Activated CD8-positive, alpha-beta memory T cell treated with anti-CD3 and anti-CD28 coated beads for 4 hours (primary cell): ENCODE data around the gene ORC6.

ENCODE experiments used
- DNase-seq, 2 donors: peaks; one replicate each; pipeline ENCODE4 v3.0.0-alpha.2; 2020; ENCODE audit warnings: low read depth in 2 of 2

ORC6 gene

GRCh38 chr16:46700048-46700447, 10.6 kb downstream of the ORC6 start:
- DNase-seq = no peak

DNA sequence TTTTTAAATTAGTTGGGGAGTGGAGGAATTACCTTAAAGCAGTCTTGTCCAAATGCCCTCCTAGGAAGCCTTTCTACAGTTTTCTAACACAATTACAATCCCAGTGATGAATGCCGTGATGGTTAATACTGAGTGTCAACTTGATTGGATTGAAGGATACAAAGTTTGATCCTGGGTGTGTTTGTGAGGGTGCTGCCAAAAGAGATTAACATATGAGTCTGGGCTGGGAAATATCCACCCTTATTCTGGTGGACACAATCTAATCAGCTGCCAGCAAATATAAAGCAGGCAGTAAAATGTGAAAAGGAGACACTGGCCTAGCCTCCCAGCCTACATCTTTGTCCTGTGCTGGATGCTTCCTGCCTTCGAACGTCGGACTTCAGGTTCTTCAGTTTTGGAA, 12.2 kb downstream of the ORC6 start:
- DNase-seq = no peak

- DNase-seq = no peak
Observed at GRCh38 chr16:46702030-46702429, 12.6 kb downstream of the ORC6 start.

- no peak for DNase-seq
Observed at GRCh38 chr16:46706642-46707041, 17.2 kb downstream of the ORC6 start.

DNA sequence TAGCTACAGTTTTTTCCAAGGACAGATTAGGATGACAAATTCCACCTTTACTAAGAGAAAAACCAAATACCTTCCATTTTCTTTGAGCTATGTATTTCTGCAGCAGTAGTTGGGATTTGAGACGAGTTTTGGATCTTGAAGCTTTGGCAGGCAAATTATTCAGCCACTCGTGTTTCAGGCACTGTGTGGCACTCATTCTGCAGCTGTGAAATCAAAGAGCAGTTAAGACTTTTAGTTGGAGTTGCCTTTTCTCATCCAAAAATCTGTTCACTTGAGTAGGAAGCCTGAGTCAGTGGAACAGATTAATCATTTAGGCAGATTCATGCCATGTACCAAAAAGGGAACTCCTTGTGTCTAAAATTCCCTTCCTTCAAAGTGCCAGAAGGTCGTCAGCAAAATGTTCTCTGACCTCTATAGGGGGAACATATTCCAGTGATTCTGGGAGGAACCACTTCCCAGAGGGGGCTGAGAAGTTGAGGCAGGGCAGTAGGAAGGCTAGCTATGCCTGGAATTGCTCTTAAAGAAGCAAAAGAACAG, 20.1 kb downstream of the ORC6 start:
- no peak for DNase-seq

- DNase-seq = no peak
Observed at GRCh38 chr16:46711106-46712058, 21.9 kb downstream of the ORC6 start.

DNA sequence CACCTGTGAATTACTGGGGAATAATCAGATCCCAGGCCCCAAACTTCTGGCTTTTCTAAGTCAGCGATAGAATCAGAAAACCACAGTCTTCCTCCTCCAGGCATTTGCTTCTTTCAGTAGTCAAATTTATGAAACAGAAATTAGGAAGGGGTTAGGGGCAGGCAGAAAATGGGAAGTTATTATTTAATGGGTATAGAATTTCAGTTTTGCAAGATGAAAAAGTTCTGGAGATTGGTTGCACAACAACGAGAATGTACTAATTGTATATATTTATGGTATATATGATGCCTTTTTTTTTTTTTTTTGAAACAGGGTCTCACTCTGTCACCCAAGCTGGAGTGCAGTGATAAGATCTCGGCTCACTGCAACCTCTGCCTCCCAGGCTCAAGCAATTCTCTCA, 23.5 kb downstream of the ORC6 start:
- DNase-seq = no peak

DNA sequence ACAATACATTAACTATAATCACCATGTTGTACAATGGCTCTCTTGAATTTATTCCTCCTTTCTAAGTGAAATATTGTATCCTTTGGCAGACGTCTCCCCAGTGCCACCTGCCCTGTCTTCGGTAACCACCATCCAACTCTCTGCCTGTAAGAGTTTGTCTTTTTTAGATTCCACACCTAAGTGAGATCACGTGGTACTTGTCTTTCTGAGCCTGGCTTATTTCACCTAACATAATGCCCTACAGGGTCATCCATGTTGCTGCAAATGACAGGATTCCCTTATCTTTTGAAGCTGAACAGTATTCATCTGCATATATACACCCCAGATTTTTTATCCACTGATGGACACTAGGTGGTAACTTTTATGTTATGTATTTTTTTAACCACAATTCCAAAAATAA, 24.2 kb downstream of the ORC6 start:
- DNase-seq = no peak

- DNase-seq = no peak
Observed at GRCh38 chr16:46714797-46715591, 25.5 kb downstream of the ORC6 start.

- DNase-seq = no peak
Observed at GRCh38 chr16:46715769-46716305, 26.4 kb downstream of the ORC6 start.

DNA sequence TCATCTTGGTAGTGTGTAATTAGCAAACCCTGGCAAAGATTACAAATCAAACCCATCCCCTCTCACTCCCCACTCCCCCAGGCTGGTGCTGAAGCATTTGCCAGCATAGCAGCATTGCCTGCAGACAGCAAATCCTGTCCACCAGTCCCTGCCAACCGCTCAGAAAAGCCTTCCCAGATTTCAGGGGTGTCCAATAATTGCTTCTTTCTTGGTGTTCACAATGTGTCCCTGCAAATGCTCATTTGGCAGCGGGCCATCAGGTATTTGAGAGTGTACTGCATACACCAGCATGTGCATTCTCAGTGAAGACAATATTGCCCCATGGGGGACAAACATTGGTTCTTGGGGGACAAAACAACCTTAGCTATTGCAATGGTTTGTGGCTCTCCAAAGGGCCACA, 28.2 kb downstream of the ORC6 start:
- DNase-seq = no peak

- DNase-seq = no peak
Observed at GRCh38 chr16:46718214-46718613, 28.8 kb downstream of the ORC6 start.

DNA sequence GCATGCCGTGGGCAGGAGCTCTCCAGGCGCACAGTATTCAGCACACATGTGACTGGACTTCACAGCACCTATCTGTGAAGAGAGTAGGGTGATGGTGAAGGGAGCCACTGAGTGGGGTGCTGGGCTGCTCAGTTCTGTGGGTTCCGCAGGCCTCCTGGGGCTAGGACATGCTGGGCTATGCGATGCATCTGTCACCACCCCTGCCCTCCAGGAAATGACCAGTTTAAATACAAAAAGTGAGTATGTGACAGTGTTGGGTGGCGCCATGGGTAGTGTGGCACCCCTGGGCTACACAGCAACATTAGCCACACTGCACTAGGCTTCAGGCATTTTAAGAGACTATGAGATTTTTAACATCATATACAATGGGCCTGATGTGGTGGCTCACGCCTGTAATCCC, 30.1 kb downstream of the ORC6 start:
- DNase-seq = no peak

GRCh38 chr16:46720619-46721018, 31.2 kb downstream of the ORC6 start:
- DNase-seq = no peak

- DNase-seq = no peak
Observed at GRCh38 chr16:46721885-46722284, 32.4 kb downstream of the ORC6 start.

- DNase-seq = no peak
Observed at GRCh38 chr16:46727184-46727583, 37.7 kb downstream of the ORC6 start.

DNA sequence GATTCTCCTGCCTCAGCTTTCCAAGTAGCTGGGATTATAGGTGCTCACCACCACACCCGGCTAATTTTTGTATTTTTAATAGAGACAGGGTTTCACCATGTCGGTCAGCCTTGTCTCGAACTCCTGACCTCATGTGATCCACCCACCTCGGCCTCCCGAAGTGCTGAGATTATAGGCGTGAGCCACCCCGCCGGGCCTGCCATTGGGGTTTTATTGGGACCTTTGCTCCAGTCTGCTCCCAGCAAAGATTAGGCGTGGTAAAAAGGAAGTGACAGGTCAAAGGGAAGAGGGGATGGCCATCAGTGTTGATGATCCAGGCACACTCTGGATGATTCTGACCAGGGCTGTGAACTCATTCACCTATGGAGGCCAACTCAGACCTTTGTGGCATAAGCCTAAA, 38.2 kb downstream of the ORC6 start:
- no peak for DNase-seq

DNA sequence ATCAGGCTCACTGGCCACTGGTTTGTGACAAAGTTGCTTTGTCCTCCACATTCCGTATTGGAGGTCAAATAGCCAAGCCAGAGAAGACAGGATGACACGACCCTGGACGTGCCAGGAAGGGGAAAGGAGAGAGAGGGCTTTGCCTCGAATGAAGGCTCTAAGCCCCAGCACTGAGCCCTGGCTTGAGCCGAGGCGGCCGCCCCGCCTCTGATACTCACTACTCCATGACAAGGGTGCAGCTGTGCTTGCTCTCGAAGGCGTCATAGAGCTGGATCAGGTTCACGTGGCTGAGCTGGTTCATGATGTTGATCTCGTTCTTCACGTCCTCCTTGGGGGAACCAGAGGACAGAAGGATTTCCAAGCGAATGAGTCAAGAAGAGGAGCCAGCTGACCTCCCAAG, 39.3 kb downstream of the ORC6 start:
- no peak for DNase-seq

DNA sequence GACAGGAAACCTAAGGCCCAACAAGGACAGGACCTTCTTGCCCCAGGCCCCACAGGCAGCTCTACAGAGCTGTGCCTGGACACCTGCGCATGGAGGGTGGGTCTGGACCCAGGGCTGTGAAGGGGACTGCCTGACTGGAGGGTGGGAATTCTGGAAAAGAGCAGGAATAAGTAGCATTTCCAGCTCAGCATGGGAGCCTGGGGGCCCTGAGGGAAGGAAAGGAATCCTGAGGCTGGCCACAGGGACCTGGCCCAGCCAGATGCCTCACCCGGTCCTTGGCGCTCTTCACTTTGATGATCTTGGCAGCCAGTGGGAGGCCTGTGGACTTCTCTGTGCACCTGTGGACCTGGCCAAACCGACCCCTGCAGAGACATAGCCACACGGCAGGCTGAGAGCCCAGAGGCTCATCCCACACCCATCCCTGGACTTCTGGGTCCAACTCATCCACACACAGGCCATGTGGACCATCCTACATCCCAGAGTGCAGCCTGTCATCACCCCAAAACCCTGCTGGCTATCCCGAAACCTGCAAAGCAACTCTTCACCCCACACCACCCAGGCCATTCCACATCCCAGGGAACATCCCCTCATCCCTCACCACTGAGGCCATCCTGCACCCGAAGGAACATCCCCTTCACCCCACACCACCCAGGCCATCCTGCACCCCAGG, 40.0 kb downstream of the ORC6 start:
- no peak for DNase-seq

GRCh38 chr16:46730126-46730525, 40.7 kb downstream of the ORC6 start:
- no peak for DNase-seq

- no peak for DNase-seq
Observed at GRCh38 chr16:46730801-46731690, 41.6 kb downstream of the ORC6 start.
